K562 (cell line): Measurements from ENCODE around the gene NINJ2. TPM values are rescaled to one million over a fixed set of nuclear protein-coding genes. Genes with fewer than 3 reads are reported as not detected.

ENCODE experiments used
- ATAC-seq: fragments of 200-7000 bp; cut with Tn5 transposase; 3 replicates; pipeline ENCODE4 v1.9.1; 2020; ENCODE audit warnings: moderate library complexity
- BruUV-seq: library from RNA; stranded (reverse); fragments of 400-500 nt; replicated peaks from 2 replicates; lab custom pipeline; 2021; lab: Mats Ljungman, UMichigan
- CTCF ChIA-PET: fragments of 300-600 bp; formaldehyde crosslinking; extraction: SDS; loops from one replicate; lab custom pipeline; 2021; ENCODE audit warnings: low intra/inter-chr PET ratio; lab: Yijun Ruan, JAX
- POLR2A ChIA-PET: fragments of 300-600, 350-650 bp; sonication (Branson Sonifier 250); formaldehyde crosslinking; extraction: SDS; loops from one replicate; lab custom pipeline; 2021; ENCODE audit warnings: antibody characterized with exemption, inconsistent platforms; lab: Yijun Ruan, JAX
- DNase-seq, 4 experiments: peaks; one replicate each; pipeline versions ENCODE4 v3.0.0 to v3.0.0-alpha.2; 2011 to 2018; ENCODE audit warnings: low spot score in 3 of 4, mixed read lengths in 3 of 4; ENCODE audit errors: extremely low read depth in 1 of 4
- FAIRE-seq: peaks from 2 replicates; lab custom pipeline; 2011; peaks lifted over from hg19 to GRCh38; lab: Jason Lieb, UNC
- H2AFZ ChIP-seq: 2 replicates; pipeline ENCODE4 v1.6.0; 2011; ENCODE audit warnings: low read depth, low read length, control low read depth, inconsistent platforms
- H3K27ac ChIP-seq: fragments of 200-600 bp; 3 replicates; pipeline ENCODE4 v1.8.0; 2011; ENCODE audit warnings: low read depth, mild to moderate bottlenecking, control low read depth, inconsistent platforms, low read length, moderate library complexity, mixed read lengths; ENCODE audit errors: extremely low read depth
- H3K27me3 ChIP-seq, 2 experiments: fragments of 300-600 bp in 1 of 2; 2 replicates in 1 of 2; 3 replicates in 1 of 2; pipeline versions ENCODE4 v1.6.0 to v1.8.0; 2011; ENCODE audit warnings: inconsistent platforms in 2 of 2, low read length in 2 of 2, mild to moderate bottlenecking in 1 of 2, mixed read lengths in 1 of 2, moderate library complexity in 1 of 2; ENCODE audit not compliant: control insufficient read depth in 2 of 2, insufficient read depth in 2 of 2
- H3K36me3 ChIP-seq: fragments of 300-600 bp; 3 replicates; pipeline ENCODE4 v1.8.0; 2011; ENCODE audit warnings: mild to moderate bottlenecking, low read length, inconsistent platforms; ENCODE audit not compliant: control insufficient read depth, insufficient read depth
- H3K4me1 ChIP-seq, 2 experiments: fragments of 200-600 bp in 1 of 2; replicated peaks in 1 of 2; 2 replicates in 1 of 2; 3 replicates in 1 of 2; pipeline versions ENCODE4 v1.5.1 to v1.8.0; 2011; ENCODE audit warnings: inconsistent platforms in 2 of 2, low read length in 2 of 2, mild to moderate bottlenecking in 1 of 2, mixed read lengths in 1 of 2, moderate library complexity in 1 of 2; ENCODE audit not compliant: control insufficient read depth in 2 of 2, insufficient read depth in 2 of 2
- H3K4me2 ChIP-seq: 2 replicates; pipeline ENCODE4 v1.6.1; 2011; ENCODE audit warnings: low read length, control low read depth, inconsistent platforms, mixed read lengths; ENCODE audit not compliant: insufficient read depth
- H3K4me3 ChIP-seq: fragments of 200-600 bp; sonication (generic), shearing (Covaris generic); 2 replicates; pipeline ENCODE4 v1.5.1; 2016; ENCODE audit warnings: control low read depth, inconsistent platforms
- H3K79me2 ChIP-seq: fragments of 200-600 bp; 3 replicates; pipeline ENCODE4 v1.8.0; 2011; ENCODE audit warnings: low read length, inconsistent platforms; ENCODE audit not compliant: control insufficient read depth, insufficient read depth
- H3K9ac ChIP-seq, 2 experiments: 2 replicates each; pipeline versions ENCODE4 v1.6.0 to v1.6.1; 2011; ENCODE audit warnings: low read depth in 2 of 2, low read length in 2 of 2, control low read depth in 1 of 2, inconsistent platforms in 1 of 2, mild to moderate bottlenecking in 1 of 2, mixed read lengths in 1 of 2; ENCODE audit not compliant: insufficient read depth in 1 of 2
- H3K9me1 ChIP-seq: one replicate; pipeline ENCODE4 v1.6.0; 2011; ENCODE audit warnings: inconsistent platforms, mild to moderate bottlenecking, low read length, moderate library complexity; ENCODE audit not compliant: control insufficient read depth, insufficient read depth
- H3K9me3 ChIP-seq: replicated peaks from 2 replicates; pipeline ENCODE4 v1.5.1; 2011; ENCODE audit warnings: low read depth, low read length, inconsistent platforms; ENCODE audit not compliant: control insufficient read depth, insufficient read depth
- H4K20me1 ChIP-seq: replicated peaks from 2 replicates; pipeline ENCODE4 v1.6.1; 2011; ENCODE audit warnings: low read length, inconsistent platforms, mixed read lengths; ENCODE audit not compliant: control insufficient read depth, insufficient read depth
- AFF4 ChIP-seq: sonication (generic); formaldehyde crosslinking; IDR thresholded peaks from 2 replicates; pipeline ENCODE4 v1.8.0; 2023; ENCODE audit warnings: mild to moderate bottlenecking, missing genetic modification reagents
- DIDO1 ChIP-seq: fragments of 450-650 bp; IDR thresholded peaks from 2 replicates; pipeline ENCODE4 v1.6.1; 2016; ENCODE audit warnings: low read depth, missing biosample characterization, missing genetic modification characterization
- FOXK1 ChIP-seq: sonication (generic); formaldehyde crosslinking; IDR thresholded peaks from 2 replicates; pipeline ENCODE4 v1.8.0; 2022; ENCODE audit warnings: missing genetic modification reagents, mild to moderate bottlenecking, borderline replicate concordance
- HDAC8 ChIP-seq: fragments of 450-650 bp; IDR thresholded peaks from 2 replicates; pipeline ENCODE4 v1.6.1; 2016; ENCODE audit warnings: mild to moderate bottlenecking, missing genetic modification characterization, moderate library complexity, missing compliant biosample characterization
- KDM4B ChIP-seq, 2 experiments: fragments of 450-650 bp in 1 of 2; sonication (generic) in 1 of 2; IDR thresholded peaks; 2 replicates each; pipeline ENCODE4 v1.6.1; 2016 to 2017; ENCODE audit warnings: borderline replicate concordance in 2 of 2, antibody characterized with exemption in 1 of 2, low read depth in 1 of 2, mild to moderate bottlenecking in 1 of 2
- MCM7 ChIP-seq, 2 experiments: fragments of 450-650 bp; IDR thresholded peaks; 2 replicates each; pipeline ENCODE4 v1.6.1; 2016 to 2018
- NR2C2 ChIP-seq, 2 experiments: fragments of 200-800 bp in 1 of 2; sonication (Bioruptor generic) in 1 of 2; sonication (generic) in 1 of 2; formaldehyde crosslinking in 1 of 2; IDR thresholded peaks; 2 replicates each; pipeline versions ENCODE4 v1.6.1 to v1.8.0; 2016 to 2022; ENCODE audit warnings: mild to moderate bottlenecking in 1 of 2, missing compliant biosample characterization in 1 of 2, missing genetic modification characterization in 1 of 2, missing genetic modification reagents in 1 of 2
- XRCC3 ChIP-seq: fragments of 450-650 bp; IDR thresholded peaks from 2 replicates; pipeline ENCODE4 v1.6.1; 2017; ENCODE audit warnings: mild to moderate bottlenecking, moderate library complexity
- ZKSCAN8 ChIP-seq: fragments of 200-800 bp; sonication (Bioruptor generic); IDR thresholded peaks from 2 replicates; pipeline ENCODE4 v1.6.1; 2016; ENCODE audit warnings: missing genetic modification characterization, missing compliant biosample characterization
- ZNF24 ChIP-seq: fragments of 450-650 bp; IDR thresholded peaks from 2 replicates; pipeline ENCODE4 v1.6.1; 2016
- ZNF324 ChIP-seq: fragments of 250-450 bp; sonication (Bioruptor Pico); IDR thresholded peaks from 2 replicates; pipeline ENCODE4 v1.4.0; 2020; ENCODE audit warnings: mild to moderate bottlenecking
- WGBS: fragments of 100-300 bp; shearing (Covaris generic); methylation state at CpG from one replicate; pipeline ENCODE4 v1.1.6; 2016; ENCODE audit warnings: low coverage, mixed read lengths; ENCODE audit not compliant: insufficient coverage; ENCODE audit errors: missing lambda C conversion rate; 5-methylcytosine and 5-hydroxymethylcytosine counted together
- in situ Hi-C: fragments of 300-500 bp; cut with MboI; formaldehyde crosslinking; loops from 4 replicates; pipeline ENCODE4 v1.15.0; 2018; ENCODE audit warnings: inconsistent platforms, mixed read lengths
- intact Hi-C: fragments of 100-400 bp; cut with micrococcal nuclease; formaldehyde crosslinking; loops from 2 replicates; pipeline ENCODE4 v1.14.2; 2022
- polyA plus RNA-seq, 8 experiments: library from polyadenylated mRNA; depleted of rRNA in 4 of 8; stranded (reverse) in 5 of 8; unstranded in 3 of 8; fragments of >200 nt; fragmentation: Nextera tagmentation in 2 of 8; fragmentation: Illumina TruSeq in 1 of 8; extraction: Ambion mirVana in 2 of 8; extraction: Trizol in 1 of 8; gene quantifications; 2 replicates each; pipeline versions ENCODE4 v1.2.1 to v1.2.3, GENCODE V29; 2011 to 2014; ENCODE audit warnings: inconsistent platforms in 1 of 8, missing spikeins in 1 of 8
- total RNA-seq, 7 experiments: library from RNA; depleted of rRNA in 6 of 7; stranded (reverse); fragments of >200 nt in 6 of 7; fragmentation: Illumina TruSeq in 2 of 7; extraction: Trizol in 2 of 7; gene quantifications; 2 replicates each; pipeline versions ENCODE4 v1.2.1 to v1.2.3, GENCODE V29; 2011 to 2021; ENCODE audit warnings: low replicate concordance in 1 of 7

NINJ2 gene
- total and polyA plus RNA-seq, 9 of the 15 experiments (the other 6 are each of a cell fraction or from before 2014, with no cell fraction given), result 2.6 to 16.0 (median 4.5) TPM

GRCh38 chr12:534216-534615, 129.0 kb downstream of the NINJ2 start (continued):
- TF ChIP-seq AFF4 (CRISPR knock-in tag) (no peak), FOXK1 (no peak), ZNF324 (CRISPR knock-in tag) (no peak), KDM4B (IDR thresholded peaks at IDR 0.05; ENCODE audit: borderline replicate concordance in 2 of 2, low read depth in 1 of 2) (no peak), DIDO1 (tag) (no peak)

GRCh38 chr12:533718-534117, 129.5 kb downstream of the NINJ2 start:
- ATAC-seq, result no peak

More at GRCh38 chr12:533718-534117, 129.5 kb downstream of the NINJ2 start:
- no peak overlapping the region for H3K4me3 ChIP-seq
- DNase-seq (no peak), FAIRE-seq (no peak)
- no peaks in the 10 kb centered on the region for H3K9me1 ChIP-seq
- TF ChIP-seq ZKSCAN8 (CRISPR knock-in tag) (no peak), HDAC8 (tag) (no peak), MCM7 (IDR thresholded peaks at IDR 0.05) (no peak), NR2C2 (CRISPR knock-in tag; IDR thresholded peaks at IDR 0.05) (no peak), NR2C2 (tag; IDR thresholded peaks at IDR 0.05) (no peak), XRCC3 (no peak), ZNF24 (no peak)
- intact Hi-C loops, result no loop called here
- no peaks in the 10 kb centered on the region for H3K9me3 ChIP-seq
- ChIA-PET CTCF (no interaction called here), POLR2A (interaction anchor here (1.2 kb wide), 1 partner anchor 9 kb away, joined by 6 read pairs; no protein-coding TSS in a partner anchor)
- no peak overlapping the region for H3K27ac ChIP-seq
- no peaks in the 10 kb centered on the region for H4K20me1 ChIP-seq
- no peak overlapping the region for H3K9ac ChIP-seq
- 1% methylated on average over 12 of the region's 14 CpGs for WGBS
- in situ Hi-C loops, result no loop called here
- no peak overlapping the region for H3K4me2 ChIP-seq
- H3K36me3 ChIP-seq, result no peaks in the 10 kb centered on the region
- H3K79me2 ChIP-seq, result no peaks in the 10 kb centered on the region
- no peaks in the 10 kb centered on the region for H3K4me1 ChIP-seq
- no peak overlapping the region for H2AFZ ChIP-seq
- peaks cover 14 to 53% of the 10 kb centered on the region in 2 experiments; a peak in 4 of 5 replicates for H3K27me3 ChIP-seq
- BruUV-seq, result no TSS peak
